Dedifferentiated amniotic fluid mesenchymal stem cell (primary cell): ENCODE measurements around the gene TMEM209.
"Not testable (repeated sequence)": the region's sequence is repeated elsewhere in the genome, so short reads cannot be mapped to it uniquely, and the experiment has no call there.

Experiments used
- DNase-seq: peaks from one replicate; pipeline ENCODE4 v3.0.0-alpha.2; 2016; ENCODE audit errors: extremely low spot score

Gene TMEM209

DNA sequence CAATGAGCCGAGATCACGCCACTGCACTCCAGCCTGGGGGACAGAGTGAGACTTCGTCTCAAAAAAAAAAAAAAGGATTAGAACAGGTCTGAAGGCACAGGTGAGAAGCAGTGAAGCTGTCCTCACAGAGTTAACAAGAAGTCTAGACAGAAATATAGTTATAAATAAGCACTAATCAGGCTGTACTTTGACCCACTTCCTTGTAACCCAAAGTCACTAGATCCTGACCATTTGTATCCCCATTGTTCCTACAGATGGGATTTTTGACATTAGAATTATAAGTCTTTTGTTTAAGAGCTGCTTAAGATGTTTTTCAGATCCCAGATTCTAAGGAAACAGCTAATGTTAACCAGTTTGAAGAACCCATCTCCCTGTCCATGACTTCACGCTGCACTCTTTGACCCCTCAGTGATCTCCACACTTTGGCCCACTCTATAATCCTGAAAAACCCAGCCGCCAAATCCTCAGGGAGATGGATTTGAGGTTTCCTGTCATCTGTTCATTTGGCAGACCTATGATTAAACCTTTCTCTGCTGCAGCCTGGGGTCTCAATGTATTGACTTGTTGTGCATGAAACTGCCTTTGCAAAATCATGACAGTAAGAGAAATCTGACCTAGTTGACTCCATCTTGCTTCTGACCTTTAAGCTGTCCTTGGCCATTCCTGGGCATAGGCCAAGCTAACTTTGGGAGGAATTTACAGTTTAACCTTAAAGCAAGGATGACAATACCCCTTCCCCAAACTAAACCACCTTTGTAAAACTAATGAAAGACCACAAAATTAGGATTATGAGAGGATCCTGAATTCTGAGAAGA is 13.8 kb upstream of the TMEM209 start:
- no peak for DNase-seq

DNA sequence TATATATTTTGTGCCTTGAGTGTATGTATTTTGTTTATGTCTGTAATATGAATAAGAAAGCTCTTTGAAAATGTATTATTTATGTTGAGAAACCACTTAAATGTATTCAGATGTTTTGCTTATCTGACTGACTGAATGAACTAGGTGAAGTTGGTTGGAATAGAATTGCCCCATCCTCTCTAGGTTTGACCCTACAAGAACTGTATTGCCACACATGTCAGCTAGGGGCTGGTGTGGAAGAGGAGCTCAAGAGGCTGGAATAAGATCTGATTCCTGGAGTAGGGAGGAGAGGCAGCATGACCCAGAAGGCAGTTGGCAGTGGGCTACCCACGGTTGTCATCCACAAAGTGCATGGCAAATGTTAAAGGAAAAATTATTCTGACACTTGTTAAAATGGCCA is 11.5 kb upstream of the TMEM209 start:
- DNase-seq: no peak

DNA sequence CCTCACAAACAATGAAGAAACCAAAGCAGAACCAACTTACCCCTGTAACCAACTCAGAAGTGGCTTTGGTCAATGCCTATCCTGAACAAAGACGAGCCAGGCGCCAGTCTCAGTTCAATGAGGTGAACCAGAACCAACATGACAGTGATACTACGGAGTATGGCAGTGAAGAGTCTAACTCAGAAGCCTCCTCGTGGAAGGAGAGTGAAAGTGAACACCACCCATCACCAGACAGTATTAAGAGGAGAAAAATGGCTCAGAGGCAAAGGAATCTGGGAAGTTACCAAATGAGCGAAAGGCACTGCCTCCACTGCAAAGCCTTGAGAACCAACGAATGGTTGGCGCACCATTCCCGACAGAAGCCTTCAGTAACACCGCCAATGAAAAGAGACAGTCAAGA is 10.8 kb upstream of the TMEM209 start:
- no peak for DNase-seq

DNA sequence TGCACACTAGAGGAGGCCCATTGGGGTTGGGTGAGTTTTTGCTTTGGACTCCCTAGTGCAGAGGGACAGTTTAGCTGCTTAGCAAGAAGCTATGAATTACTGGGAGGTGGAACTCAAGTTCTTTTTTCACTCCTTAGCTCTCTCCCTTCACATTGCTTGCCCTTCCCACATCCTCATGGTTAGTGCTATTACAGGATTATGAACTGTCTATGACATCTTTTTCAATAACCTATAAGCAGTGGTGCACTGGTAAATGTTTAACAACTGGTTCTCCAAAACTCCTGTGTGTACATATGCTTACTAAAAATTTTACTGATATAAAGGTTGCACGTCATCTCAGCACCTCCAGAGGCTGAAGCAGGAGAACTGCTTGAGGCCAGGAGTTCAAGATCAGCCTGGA is 8.6 kb upstream of the TMEM209 start:
- no peak for DNase-seq

DNA sequence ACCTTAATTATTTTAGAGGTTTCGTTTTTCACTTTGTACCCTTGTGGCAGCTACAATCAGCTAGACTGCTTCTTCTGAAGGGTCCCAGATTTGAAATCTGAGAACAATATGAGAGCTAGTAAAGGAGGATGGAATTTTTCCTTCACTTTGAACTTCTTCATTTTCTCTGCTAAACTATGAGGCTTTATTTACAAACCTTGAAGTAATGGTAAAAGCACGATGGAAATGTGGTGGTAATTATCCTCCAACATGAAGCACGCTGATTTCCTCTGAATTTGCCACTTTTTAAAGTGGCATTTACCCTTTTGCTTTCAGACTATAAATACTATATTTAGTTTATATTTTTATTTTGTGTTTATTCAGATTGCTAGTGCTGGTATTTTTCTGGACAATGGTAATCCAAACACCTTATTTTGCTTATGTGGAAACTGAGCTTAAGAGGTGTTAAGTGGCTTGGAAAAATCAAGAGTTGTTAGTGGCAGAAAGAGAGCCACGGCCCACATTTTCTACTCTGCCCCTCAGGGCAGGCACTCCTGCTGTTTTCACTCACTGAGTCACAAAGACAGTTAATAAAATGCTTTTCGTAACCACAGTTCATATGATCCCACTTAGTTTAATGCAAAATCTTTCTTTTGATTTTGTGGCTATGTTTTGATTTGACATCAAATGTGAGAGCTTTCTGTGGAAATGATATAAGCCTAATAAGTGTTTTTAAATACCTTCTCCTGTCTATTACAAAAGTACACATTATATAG is 5.2 kb upstream of the TMEM209 start:
- DNase-seq: peak; percentile 72

DNA sequence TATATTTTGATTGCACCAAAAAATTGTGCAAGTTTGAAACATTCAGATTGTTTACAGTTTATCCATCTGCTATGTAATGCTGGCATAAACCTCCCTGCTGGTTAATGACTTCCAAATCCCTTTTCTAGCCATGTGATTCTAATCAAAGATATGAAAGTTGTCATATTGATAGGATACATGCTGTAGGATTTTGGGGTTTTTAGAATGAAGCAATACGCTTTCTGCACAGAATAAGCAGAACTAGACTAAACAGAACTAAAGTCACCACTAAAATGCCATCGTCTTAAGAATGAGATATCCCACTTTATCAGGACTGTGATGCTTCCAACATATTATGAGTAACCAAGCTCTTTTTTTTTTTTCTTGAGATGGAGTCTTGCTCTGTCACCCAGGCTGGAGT is 3.3 kb upstream of the TMEM209 start:
- no peak for DNase-seq

DNA sequence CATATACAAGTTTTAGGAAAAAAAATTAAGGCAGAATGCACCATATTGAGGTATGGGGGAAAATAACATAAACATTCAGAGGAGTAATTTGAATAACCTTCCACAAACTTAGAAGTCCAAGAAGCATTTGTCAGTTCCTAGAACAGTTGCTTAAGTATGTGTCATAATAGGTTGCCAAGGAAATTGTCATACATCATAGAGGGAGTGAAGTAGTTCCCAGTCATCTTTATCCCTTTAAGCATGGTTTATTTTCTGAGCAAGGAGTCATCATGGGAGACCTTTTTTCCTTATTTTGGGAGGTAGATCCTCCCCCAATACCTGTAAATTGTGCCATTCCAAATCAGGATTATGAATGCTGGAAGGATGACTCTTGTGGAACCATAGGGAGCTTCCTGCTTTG is 2.4 kb upstream of the TMEM209 start, which contains the start of gene SSMEM1:
Gene SSMEM1, plus strand, starts transcription at position 219 of the 400 bp plus-strand sequence. Its CDS starts 51 bp downstream, at position 270.
- no peak for DNase-seq

DNA sequence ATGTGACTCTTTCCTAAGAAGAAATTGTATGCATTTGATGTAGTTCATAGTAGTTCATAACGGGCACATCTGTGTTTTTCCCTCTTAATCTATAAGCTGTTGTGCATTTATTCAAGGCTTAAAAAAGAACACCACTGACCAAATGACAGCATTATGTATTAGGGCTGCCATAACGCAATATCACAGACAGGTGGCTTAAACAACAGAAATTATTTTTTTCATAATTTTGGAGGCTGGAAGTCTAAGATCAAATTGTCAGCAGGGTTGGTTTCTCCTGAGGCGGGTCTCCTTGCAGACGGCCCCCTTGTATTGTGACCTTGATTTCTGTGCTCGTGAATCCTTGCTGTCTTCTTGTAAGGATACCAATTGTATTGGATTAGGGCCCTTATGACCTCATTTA is 1.8 kb upstream of the TMEM209 start:
- DNase-seq: no peak

DNA sequence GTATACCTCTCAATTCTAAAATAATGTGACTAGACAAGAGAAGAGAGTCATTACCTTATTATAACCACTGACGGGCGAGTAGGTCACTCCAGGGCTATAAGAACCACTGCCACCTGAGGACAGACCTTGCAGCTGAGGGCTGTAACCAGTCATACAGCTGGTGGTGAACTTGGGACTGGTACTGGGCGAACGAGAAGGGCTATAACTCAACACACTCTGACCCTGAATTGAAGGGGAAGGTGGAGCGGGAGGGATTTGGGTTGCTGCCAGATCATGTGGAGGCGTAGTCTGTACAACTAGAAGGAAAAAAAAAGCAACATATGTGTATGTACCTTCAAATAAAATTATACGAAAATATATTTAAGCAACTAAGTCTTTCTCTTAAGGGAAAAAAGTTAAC is 3.4 kb downstream of the TMEM209 start:
- no peak for DNase-seq

DNA sequence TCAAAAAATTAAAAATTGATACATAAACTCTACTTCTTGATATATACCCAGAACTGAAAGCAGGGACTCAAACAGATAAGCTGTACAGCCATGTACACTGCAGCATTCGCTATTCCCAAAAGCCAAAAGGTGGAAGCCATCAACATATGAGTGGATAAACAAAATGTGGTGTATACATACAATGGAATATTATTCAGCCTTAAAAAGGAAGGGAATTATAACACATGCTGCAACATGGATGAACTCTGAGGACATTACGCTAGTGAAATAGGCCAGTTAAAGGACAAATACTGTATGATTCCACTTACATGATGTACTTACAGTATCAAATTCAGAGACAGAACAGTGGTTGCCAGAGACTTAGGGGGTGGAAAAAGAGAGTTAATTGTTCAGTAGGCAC is 8.1 kb downstream of the TMEM209 start:
- no peak for DNase-seq

DNA sequence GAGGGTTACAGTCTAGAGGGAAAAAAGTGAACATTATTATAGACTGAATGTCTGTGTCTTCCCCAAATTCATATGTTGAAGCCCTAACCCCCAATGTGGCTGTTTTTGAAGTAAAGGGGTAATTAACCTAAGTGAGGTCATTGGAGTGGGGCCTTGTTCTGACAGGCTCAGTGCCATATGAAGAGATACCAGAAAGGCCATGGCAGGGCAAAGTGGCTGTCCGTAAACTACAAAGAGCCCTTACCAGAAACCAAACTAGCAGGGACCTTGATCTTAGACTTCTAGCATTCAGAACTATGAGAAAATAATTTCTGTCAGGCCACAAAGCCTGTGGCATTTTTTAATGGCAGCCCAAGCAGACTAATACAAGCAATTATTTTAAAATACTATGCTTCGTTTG is 8.7 kb downstream of the TMEM209 start:
- DNase-seq: no peak

DNA sequence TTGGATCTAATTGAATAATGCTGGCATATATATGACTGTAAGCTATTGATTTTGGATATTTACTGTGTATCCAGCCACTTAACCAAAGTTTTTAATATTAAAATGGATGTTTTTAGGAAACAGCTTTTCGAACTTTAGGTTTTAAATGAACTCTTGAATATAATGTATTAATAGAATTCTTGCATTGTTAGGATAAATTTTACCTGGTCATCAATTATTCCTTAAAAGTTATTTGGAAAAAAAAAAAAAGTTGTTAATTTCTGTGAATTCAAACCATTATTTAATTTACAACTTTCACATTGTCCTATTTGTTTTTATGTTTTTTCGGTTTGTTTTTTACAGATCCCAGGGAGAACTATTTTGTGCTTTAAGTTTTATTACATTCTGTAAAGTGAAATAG is 9.8 kb downstream of the TMEM209 start:
- no peak for DNase-seq

DNA sequence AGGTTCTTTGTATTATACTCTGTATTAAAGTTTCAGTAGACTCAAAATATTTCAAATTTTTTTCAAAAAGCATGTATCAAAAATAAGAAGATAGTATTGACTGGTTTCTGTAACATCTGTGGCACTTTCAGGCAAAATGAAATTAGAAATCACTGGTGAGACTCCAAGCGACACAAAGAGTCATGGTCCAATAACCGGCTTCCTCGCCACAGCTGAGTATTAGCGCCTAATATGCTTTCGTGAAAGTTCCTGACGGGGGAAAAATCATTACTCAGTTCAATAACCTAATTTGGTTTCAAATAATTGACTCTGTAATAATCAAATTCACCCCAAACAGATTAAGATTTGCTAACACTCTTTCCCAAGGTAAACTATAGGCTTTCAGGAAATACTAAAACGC is 13.4 kb downstream of the TMEM209 start:
- no peak for DNase-seq

DNA sequence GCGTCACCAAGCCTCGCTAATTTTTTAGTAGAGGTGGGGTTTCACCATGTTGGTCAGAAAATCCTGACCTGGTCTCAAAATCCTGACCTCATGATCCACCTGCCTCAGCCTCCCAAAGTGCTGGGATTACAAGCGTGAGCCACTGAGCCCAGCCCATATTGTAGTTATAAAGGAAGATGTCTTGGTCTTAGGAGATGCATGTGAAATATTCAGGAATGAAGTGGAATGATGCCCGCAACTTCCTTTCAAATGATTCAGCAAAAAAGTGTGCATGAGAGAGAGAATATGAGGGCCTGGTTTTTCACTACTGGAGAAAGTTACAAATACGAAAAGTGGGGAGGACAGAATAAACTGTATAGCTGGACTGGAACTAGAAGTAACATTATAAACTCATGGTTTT is 15.9 kb downstream of the TMEM209 start:
- peak; percentile 16 for DNase-seq

DNA sequence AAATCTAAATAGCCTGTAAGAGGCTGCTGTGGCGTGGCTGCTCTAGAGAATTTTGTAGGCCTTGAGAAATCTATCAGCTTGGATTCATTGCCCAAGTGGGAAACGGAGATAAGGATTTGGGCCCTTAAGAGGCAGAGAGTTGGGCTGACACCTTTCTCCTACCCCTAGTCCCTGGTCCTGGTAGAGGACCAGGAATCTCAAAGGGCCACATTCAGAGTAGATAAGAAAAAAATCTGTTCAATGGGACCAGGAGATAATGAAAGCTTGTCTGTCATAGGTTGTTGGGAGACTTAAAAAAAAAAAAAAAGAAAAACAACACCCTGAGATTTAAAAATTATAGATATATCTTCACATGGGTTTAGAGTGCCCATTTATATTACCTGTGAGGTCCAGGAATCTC is 17.8 kb downstream of the TMEM209 start:
- DNase-seq: no peak

DNA sequence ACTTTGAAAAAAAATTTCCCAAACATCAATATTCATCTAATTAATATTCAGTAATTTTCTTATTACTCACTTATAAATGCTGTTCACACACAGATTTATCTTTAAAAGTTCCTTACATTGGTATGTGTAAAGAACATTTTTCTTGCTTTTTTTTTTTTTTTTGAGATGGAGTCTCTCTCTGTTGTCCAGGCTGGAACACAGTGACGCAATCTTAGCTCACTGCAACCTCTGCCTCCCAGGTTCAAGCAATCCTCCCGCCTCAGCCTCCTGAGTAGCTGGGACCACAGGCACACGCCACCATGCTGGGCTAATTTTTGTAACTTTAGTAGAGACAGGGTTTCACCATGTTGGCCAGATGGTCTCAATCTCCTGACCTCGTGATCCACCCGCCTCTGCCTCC is 20.9 kb downstream of the TMEM209 start:
- not testable (repeated sequence) for DNase-seq

DNA sequence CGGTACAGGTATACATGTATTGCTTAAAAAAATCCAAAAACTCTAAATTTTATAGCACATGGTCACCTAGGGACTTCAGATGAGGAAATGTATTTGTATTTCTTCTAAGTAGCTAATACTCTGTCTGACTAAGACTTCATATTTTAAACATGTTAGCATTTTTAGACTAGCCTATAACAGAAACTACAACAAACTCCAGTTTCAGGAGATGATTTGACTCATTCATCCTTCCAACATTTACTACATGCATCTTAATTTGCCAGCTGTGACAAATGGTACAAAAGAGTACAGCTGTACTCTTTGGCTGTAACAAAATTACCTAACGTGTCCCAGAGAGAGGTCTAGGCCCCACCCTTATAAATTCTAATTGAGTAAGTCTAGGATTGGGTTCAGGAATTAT is 22.2 kb downstream of the TMEM209 start:
- no peak for DNase-seq

DNA sequence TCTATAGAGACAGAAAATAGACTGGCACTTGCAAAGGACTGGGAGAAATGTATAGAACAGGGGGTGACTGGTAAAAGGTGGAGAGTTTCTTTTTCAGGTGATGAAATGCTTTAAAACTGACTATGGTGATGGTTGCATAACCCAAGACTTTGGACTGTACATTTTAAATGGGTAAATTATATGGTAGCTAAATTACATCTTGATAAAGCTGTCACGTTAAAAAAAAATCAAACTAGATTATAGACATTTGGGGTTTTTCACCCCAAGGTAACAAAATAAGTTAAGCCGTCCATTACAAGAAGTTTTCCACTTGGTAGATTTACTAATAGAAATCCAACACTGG is 24.0 kb downstream of the TMEM209 start:
- no peak for DNase-seq

DNA sequence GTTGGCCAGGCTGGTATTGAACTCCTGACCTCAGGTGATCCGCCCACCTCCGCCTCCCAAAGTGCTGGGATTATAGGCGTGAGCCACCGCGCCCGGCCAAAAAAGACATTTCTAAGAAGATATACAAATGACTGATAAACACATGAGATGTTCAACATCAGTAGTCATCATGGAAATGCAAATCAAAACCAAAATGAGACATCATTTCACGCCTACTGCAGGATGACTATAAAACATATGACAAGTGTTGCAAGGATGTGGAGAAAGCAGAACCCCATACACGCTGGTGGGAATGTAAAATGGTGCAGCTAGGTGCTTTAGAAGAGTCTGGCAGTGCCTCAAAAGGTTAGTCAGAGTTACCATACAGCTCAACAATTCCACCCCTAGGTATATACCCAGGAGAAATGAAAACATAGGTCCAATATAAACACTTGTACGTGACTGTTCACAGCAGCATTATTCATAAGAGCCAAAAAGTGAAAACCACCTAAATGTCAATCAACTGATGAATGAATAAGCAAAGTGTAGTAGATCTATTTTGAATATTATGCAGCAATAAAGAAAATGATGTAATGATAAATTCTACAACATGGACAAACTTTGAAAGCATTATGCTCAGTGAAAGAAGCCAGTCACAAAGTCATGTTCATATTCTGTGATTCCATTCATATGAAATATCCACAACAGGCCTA is 24.5 kb downstream of the TMEM209 start:
- DNase-seq: no peak

DNA sequence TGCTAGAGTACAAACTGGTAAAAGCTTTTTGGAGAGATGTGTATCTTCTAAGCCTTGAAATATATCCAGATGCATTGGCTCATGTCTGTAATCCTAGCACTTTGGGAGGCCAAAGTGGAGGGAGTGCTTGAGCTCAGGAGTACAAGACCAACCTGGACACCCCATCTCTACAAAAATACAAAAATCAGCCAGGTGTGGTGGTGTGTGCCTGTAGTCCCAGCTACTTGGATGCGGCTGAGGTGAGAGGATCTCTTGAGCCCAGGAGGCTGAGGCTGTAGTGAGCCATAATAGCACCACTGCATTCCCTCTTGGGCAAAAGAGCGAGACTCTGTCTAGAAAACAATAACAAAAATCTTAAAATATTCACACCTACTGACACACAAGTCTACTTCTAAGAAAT is 25.6 kb downstream of the TMEM209 start:
- DNase-seq: no peak

DNA sequence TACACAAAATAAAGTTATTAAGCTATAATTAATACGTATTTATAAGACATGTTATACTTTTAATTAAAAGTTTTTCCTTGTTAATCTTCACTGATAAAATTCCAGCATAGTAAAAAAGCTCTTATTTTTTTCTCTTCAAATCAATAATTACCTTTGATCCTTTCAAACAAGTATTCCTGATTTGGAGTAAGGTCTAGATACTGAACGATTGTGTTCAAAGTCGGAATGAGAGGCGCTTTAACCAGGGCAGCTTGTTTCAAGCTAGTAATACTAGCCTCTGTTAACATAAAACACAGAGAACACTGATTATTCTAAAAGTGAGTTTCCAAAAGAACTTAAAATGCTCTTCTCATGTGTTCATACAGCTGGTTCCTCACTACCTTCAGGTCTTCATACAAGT is 27.0 kb downstream of the TMEM209 start:
- DNase-seq: no peak

DNA sequence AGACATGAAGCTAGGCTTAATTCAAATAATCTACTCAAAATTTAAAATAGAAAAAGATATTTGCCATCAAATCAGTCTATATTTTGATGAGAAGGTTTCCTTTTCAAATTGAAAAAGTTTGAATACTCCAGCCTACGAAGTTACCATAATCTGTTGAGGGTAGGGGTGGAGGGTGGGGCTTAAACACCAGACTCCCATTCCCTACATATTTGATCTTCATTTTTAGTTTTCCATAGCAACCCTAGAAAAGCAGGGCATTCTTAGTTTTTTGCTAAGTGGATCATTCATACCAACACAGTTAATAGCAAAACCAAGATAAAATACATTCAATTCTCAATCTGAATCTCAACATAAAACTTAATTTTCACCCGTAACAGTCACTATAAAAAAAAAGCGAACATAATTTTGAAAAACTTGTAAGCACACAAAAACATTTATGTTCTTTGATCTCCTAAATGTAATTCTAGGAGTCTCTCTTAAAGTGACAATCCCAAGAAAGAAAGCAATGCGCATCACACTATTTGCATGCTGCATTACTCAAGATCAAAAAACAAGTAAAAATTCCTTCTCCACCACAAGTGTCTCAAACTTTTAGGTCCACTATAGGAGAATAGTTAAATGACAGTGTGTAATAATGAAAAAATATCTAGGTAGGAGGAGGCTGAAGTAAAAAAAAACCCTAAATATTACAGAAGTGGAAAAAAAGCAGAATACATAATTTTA is 30.8 kb downstream of the TMEM209 start:
- DNase-seq: no peak
